ENCODE measurements around the gene FAM124A. TPM values are rescaled to one million over a fixed set of nuclear protein-coding genes. Genes with fewer than 3 reads are reported as not detected.

Gene FAM124A
- total and polyA plus RNA-seq, 2 donors (not counting 3 experiments of a cell fraction or from before 2014, with no cell fraction given), result 3.8 to 9.9 TPM

Small RNA genes lying within 50 kb of the gene (small RNA-seq; reads per million reads assigned to genes)
- gene PRELID3BP2 (ENCODE audit: insufficient read depth, insufficient read length, low read depth, low replicate concordance), result not detected

Other genes starting within 250 kb of the FAM124A start
- not detected in 2 replicates for gene C13orf42, start 111.1 kb upstream of the FAM124A start, total RNA-seq
- gene C13orf42, start 111.1 kb upstream of the FAM124A start, polyA plus RNA-seq, result not detected in 2 replicates
- gene SERPINE3, start 117.3 kb downstream of the FAM124A start, total RNA-seq, result not detected in 2 replicates
- not detected in 2 replicates for gene SERPINE3, start 117.3 kb downstream of the FAM124A start, polyA plus RNA-seq
- gene INTS6, start 230.6 kb downstream of the FAM124A start, total RNA-seq, result 38.2 and 45.4 TPM in 2 replicates
- gene INTS6, start 230.6 kb downstream of the FAM124A start, polyA plus RNA-seq, result 7.9 and 9.5 TPM in 2 replicates

Data from endothelial cell of umbilical vein (primary cell).